HCT116 (cell line): Measurements from ENCODE around the gene NACAD. TPM values are rescaled to one million over a fixed set of nuclear protein-coding genes. Genes with fewer than 3 reads are reported as not detected.

Experiments used
- ATAC-seq: fragments of 200-7000 bp; cut with Tn5 transposase; 2 replicates; pipeline ENCODE4 v1.9.1; 2020; ENCODE audit warnings: mild to moderate bottlenecking, moderate library complexity
- BruUV-seq: library from RNA; stranded (reverse); fragments of 400-500 nt; replicated peaks from 2 replicates; lab custom pipeline; 2021; lab: Mats Ljungman, UMichigan
- CTCF ChIA-PET: fragments of 300-600 bp; sonication (Branson Sonifier 250); formaldehyde crosslinking; loops from one replicate; lab custom pipeline; 2021; ENCODE audit warnings: antibody characterized with exemption; lab: Charles Lee
- POLR2A ChIA-PET: fragments of 300-600, 350-600 bp; sonication (Branson Sonifier 250); formaldehyde crosslinking; loops from one replicate; lab custom pipeline; 2021; ENCODE audit warnings: antibody characterized with exemption; lab: Charles Lee
- RAD21 ChIA-PET, 2 experiments: fragments of 300-600 bp; sonication (Branson Sonifier 250); formaldehyde crosslinking; loops; one replicate each; lab custom pipeline; 2023; ENCODE audit warnings: low total read pairs in 2 of 2; ENCODE audit not compliant: uncharacterized antibody in 2 of 2, unreplicated experiment in 2 of 2, low non-redundant PET in 1 of 2; lab: Charles Lee
- DNase-seq: peaks from one replicate; pipeline ENCODE4 v3.0.0-alpha.2; 2010; ENCODE audit warnings: low read depth, low spot score
- H2AFZ ChIP-seq: fragments of 200-600 bp; shearing (Covaris generic), sonication (generic); 2 replicates; pipeline ENCODE4 v1.6.1; 2017; ENCODE audit warnings: low read depth, mixed run types, mixed read lengths, antibody characterized with exemption, low read length; ENCODE audit not compliant: poor library complexity, severe bottlenecking
- H3K27ac ChIP-seq: 2 replicates; pipeline ENCODE4 v1.5.1; 2012; ENCODE audit warnings: low read depth, low read length
- H3K27me3 ChIP-seq: fragments of 200-600 bp; sonication (generic); 2 replicates; pipeline ENCODE4 v1.6.1; 2016; ENCODE audit warnings: mixed run types, low read length, mixed read lengths; ENCODE audit not compliant: insufficient read depth
- H3K36me3 ChIP-seq, 2 experiments: fragments of 200-500 bp in 1 of 2; fragments of 200-600 bp in 1 of 2; sonication (Bioruptor generic) in 1 of 2; sonication (generic) in 1 of 2; 2 replicates each; pipeline versions ENCODE4 v1.5.1 to v1.6.1; 2014 to 2016; ENCODE audit warnings: low read length in 2 of 2, inconsistent platforms in 1 of 2, mixed read lengths in 1 of 2, mixed run types in 1 of 2; ENCODE audit not compliant: insufficient read depth in 2 of 2, control insufficient read depth in 1 of 2
- H3K4me1 ChIP-seq, 2 experiments: fragments of 200-600 bp in 1 of 2; sonication (generic) in 1 of 2; 2 replicates each; pipeline versions ENCODE4 v1.5.1 to v1.6.1; 2012 to 2017; ENCODE audit warnings: low read length in 2 of 2, inconsistent platforms in 1 of 2, mild to moderate bottlenecking in 1 of 2, mixed read lengths in 1 of 2, mixed run types in 1 of 2, moderate library complexity in 1 of 2; ENCODE audit not compliant: insufficient read depth in 2 of 2, control insufficient read depth in 1 of 2
- H3K4me2 ChIP-seq: fragments of 200-600 bp; sonication (generic); 2 replicates; pipeline ENCODE4 v1.6.1; 2017; ENCODE audit warnings: mixed run types, low read length, mixed read lengths
- H3K4me3 ChIP-seq, 2 experiments: fragments of 200-600 bp in 1 of 2; sonication (generic) in 1 of 2; replicated peaks in 1 of 2; 2 replicates each; pipeline ENCODE4 v1.5.1; 2011 to 2016; ENCODE audit warnings: low read length in 2 of 2, control low read depth in 1 of 2, low read depth in 1 of 2, mild to moderate bottlenecking in 1 of 2, mixed read lengths in 1 of 2, mixed run types in 1 of 2
- H3K79me2 ChIP-seq: fragments of 200-600 bp; sonication (generic); 2 replicates; pipeline ENCODE4 v1.6.1; 2017; ENCODE audit warnings: mild to moderate bottlenecking, mixed run types, low read length, moderate library complexity, mixed read lengths; ENCODE audit not compliant: insufficient read depth
- H3K9ac ChIP-seq: fragments of 200-600 bp; sonication (generic); 2 replicates; pipeline ENCODE4 v1.6.1; 2016; ENCODE audit warnings: low read length, mixed read lengths
- H3K9me2 ChIP-seq: fragments of 200-600 bp; sonication (generic), shearing (Covaris generic); 2 replicates; pipeline ENCODE4 v1.6.1; 2017; ENCODE audit warnings: mixed run types, mild to moderate bottlenecking, moderate library complexity; ENCODE audit not compliant: insufficient read depth
- H3K9me3 ChIP-seq, 2 experiments: fragments of 200-500 bp in 1 of 2; fragments of 200-600 bp in 1 of 2; sonication (Bioruptor generic) in 1 of 2; sonication (generic) in 1 of 2; 2 replicates each; pipeline ENCODE4 v1.6.1; 2014 to 2017; ENCODE audit warnings: low read length in 2 of 2, mixed read lengths in 2 of 2, inconsistent platforms in 1 of 2, low read depth in 1 of 2, mild to moderate bottlenecking in 1 of 2, mixed run types in 1 of 2, moderate library complexity in 1 of 2; ENCODE audit not compliant: control insufficient read depth in 1 of 2, insufficient read depth in 1 of 2
- H4K20me1 ChIP-seq: fragments of 200-600 bp; sonication (generic), shearing (Covaris generic); 2 replicates; pipeline ENCODE4 v1.6.1; 2017; ENCODE audit warnings: mixed run types, mild to moderate bottlenecking, moderate library complexity; ENCODE audit not compliant: insufficient read depth
- CTCF ChIP-seq, 3 experiments: fragments of 200-600 bp in 1 of 3; sonication (generic) in 1 of 3; IDR thresholded peaks in 2 of 3; conservative IDR thresholded peaks in 1 of 3; 2 replicates each; pipeline ENCODE4 v1.5.1; 2012 to 2017; ENCODE audit warnings: low read depth in 2 of 3, low read length in 2 of 3, antibody characterized with exemption in 1 of 3, borderline replicate concordance in 1 of 3, control low read depth in 1 of 3, mild to moderate bottlenecking in 1 of 3, mixed read lengths in 1 of 3, mixed run types in 1 of 3, moderate library complexity in 1 of 3; ENCODE audit not compliant: insufficient read depth in 1 of 3
- EZH2 ChIP-seq: fragments of 200-600 bp; sonication (generic); IDR thresholded peaks from 2 replicates; pipeline ENCODE4 v1.6.1; 2017; ENCODE audit warnings: antibody characterized with exemption, mixed run types
- EZH2phosphoT487 ChIP-seq: fragments of 200-600 bp; IDR thresholded peaks from 2 replicates; pipeline ENCODE4 v1.6.1; 2018; ENCODE audit warnings: antibody characterized with exemption, borderline replicate concordance
- FOSL1 ChIP-seq: IDR thresholded peaks from 2 replicates; pipeline ENCODE4 v1.6.1; 2012; ENCODE audit warnings: low read depth
- JUND ChIP-seq: IDR thresholded peaks from 2 replicates; pipeline ENCODE4 v1.6.1; 2012
- POLR2A ChIP-seq: IDR thresholded peaks from 2 replicates; pipeline ENCODE4 v1.7.0; 2011; ENCODE audit warnings: borderline replicate concordance; ENCODE audit not compliant: insufficient read depth, insufficient read length; ENCODE audit errors: extremely low read depth
- REST ChIP-seq: IDR thresholded peaks from 2 replicates; pipeline ENCODE4 v1.6.1; 2012; ENCODE audit warnings: low read depth
- SIN3A ChIP-seq: IDR thresholded peaks from 2 replicates; pipeline ENCODE4 v1.6.1; 2012; ENCODE audit warnings: low read depth
- SRF ChIP-seq: IDR thresholded peaks from 2 replicates; pipeline ENCODE4 v1.6.1; 2012; ENCODE audit warnings: low read depth
- TCF7L2 ChIP-seq: IDR thresholded peaks from 2 replicates; pipeline ENCODE4 v1.7.0; 2011; ENCODE audit warnings: borderline replicate concordance, inconsistent platforms; ENCODE audit not compliant: insufficient read depth, insufficient read length; ENCODE audit errors: extremely low read depth
- YY1 ChIP-seq: IDR thresholded peaks from 2 replicates; pipeline ENCODE4 v1.6.1; 2011; ENCODE audit warnings: low read length, low read depth, moderate library complexity, mild to moderate bottlenecking; ENCODE audit not compliant: insufficient replicate concordance; ENCODE audit errors: extremely low read depth
- ZNF274 ChIP-seq: fragments of 200-500 bp; sonication (Bioruptor generic); IDR thresholded peaks from 2 replicates; pipeline ENCODE4 v1.6.1; 2014; ENCODE audit warnings: mild to moderate bottlenecking, low read depth, low read length, inconsistent platforms
- intact Hi-C: fragments of 100-400 bp; cut with micrococcal nuclease; formaldehyde crosslinking; loops from 2 replicates; pipeline ENCODE4 v1.10.0; 2022
- total RNA-seq: library from RNA; stranded (reverse); gene quantifications from one replicate; pipeline ENCODE4 v1.2.1, GENCODE V29; 2021; ENCODE audit not compliant: unreplicated experiment
- TF ChIP-seq, protein P1 (sequence below): IDR thresholded peaks from 2 replicates; pipeline ENCODE4 v1.6.1; 2012
- TF ChIP-seq, protein P2 (sequence below): IDR thresholded peaks from 2 replicates; pipeline ENCODE4 v1.6.1; 2012

The NACAD gene
- total RNA-seq, 1 experiment from 2014 or later = 0.05 TPM

GRCh38 chr7:45085619-45086200 lies 3.1 kb downstream of the NACAD start:
- no peaks in the 10 kb centered on the region for H3K9me2 ChIP-seq
- ChIA-PET POLR2A (no interaction called here), RAD21 (no interaction called here)
- ATAC-seq = no peak
- DNase-seq = no peak
- TF ChIP-seq EZH2 (no peak), JUND (no peak), YY1 (no peak), FOSL1 (no peak), POLR2A (no peak), CTCF (IDR thresholded peaks at IDR 0.05 in 2 of 3, conservative IDR thresholded peaks at IDR 0.05 in 1 of 3; ENCODE audit: borderline replicate concordance in 1 of 3, insufficient read depth in 1 of 3, low read depth in 2 of 3, low read length in 2 of 3) (no peak), SRF (no peak), SIN3A (no peak), EZH2phosphoT487 (no peak), TCF7L2 (no peak), ZNF274 (no peak), REST (no peak)
- TF ChIP-seq, protein P1, sequence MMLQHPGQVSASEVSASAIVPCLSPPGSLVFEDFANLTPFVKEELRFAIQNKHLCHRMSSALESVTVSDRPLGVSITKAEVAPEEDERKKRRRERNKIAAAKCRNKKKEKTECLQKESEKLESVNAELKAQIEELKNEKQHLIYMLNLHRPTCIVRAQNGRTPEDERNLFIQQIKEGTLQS = no peak
- TF ChIP-seq, protein P2, sequence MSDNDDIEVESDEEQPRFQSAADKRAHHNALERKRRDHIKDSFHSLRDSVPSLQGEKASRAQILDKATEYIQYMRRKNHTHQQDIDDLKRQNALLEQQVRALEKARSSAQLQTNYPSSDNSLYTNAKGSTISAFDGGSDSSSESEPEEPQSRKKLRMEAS = no peak
- TF ChIP-seq, all 23 proteins: peak for 0
- no peaks in the 10 kb centered on the region for H3K36me3 ChIP-seq
- H3K9ac ChIP-seq = no peak overlapping the region
- H4K20me1 ChIP-seq = no peaks in the 10 kb centered on the region
- H3K79me2 ChIP-seq = no peaks in the 10 kb centered on the region
- H3K4me1 ChIP-seq = peaks cover 6% of the 10 kb centered on the region in 2 experiments; a peak in 3 of 4 replicates
- H2AFZ ChIP-seq = no peak overlapping the region
- H3K9me3 ChIP-seq = no peaks in the 10 kb centered on the region
- H3K27me3 ChIP-seq = no peaks in the 10 kb centered on the region
- no TSS peak for BruUV-seq
- CTCF ChIA-PET = no interaction called here
- intact Hi-C loops = no loop called here
- H3K4me2 ChIP-seq = no peak overlapping the region
- no peak overlapping the region for H3K27ac ChIP-seq
- H3K4me3 ChIP-seq = no peak overlapping the region
